HG03159 (cell line): ENCODE data around the gene NCAPD2.
"Not testable (repeated sequence)": the region's sequence is repeated elsewhere in the genome, so short reads cannot be mapped to it uniquely, and the experiment has no call there.

ENCODE experiments used
- ATAC-seq: cut with Tn5 transposase; IDR thresholded peaks from one replicate; pipeline ENCODE4 v1.9.1; 2021; ENCODE audit warnings: mild to moderate bottlenecking, moderate library complexity; ENCODE audit not compliant: unreplicated experiment

NCAPD2 gene

GRCh38 chr12:6546016-6546415, 52.1 kb downstream of the NCAPD2 start:
- no peak for ATAC-seq

GRCh38 chr12:6547566-6547965, 53.7 kb downstream of the NCAPD2 start:
- no peak for ATAC-seq

- no peak for ATAC-seq
Observed at GRCh38 chr12:6547987-6548386, 54.1 kb downstream of the NCAPD2 start.

- ATAC-seq = no peak
Observed at GRCh38 chr12:6548556-6548955, 54.7 kb downstream of the NCAPD2 start.

- no peak for ATAC-seq
Observed at GRCh38 chr12:6548966-6549683, 55.2 kb downstream of the NCAPD2 start.

GRCh38 chr12:6549684-6550151, 55.8 kb downstream of the NCAPD2 start:
- no peak for ATAC-seq

GRCh38 chr12:6550294-6551062, 56.6 kb downstream of the NCAPD2 start:
- no peak for ATAC-seq

GRCh38 chr12:6551063-6551461, 57.2 kb downstream of the NCAPD2 start:
- ATAC-seq = no peak

- no peak for ATAC-seq
Observed at GRCh38 chr12:6551496-6552139, 57.7 kb downstream of the NCAPD2 start.

- ATAC-seq = no peak
Observed at GRCh38 chr12:6552140-6552551, 58.2 kb downstream of the NCAPD2 start.

GRCh38 chr12:6553051-6553868, 59.4 kb downstream of the NCAPD2 start:
- no peak for ATAC-seq

GRCh38 chr12:6554168-6555017, 60.5 kb downstream of the NCAPD2 start:
- peak; percentile 55 for ATAC-seq

- no peak for ATAC-seq
Observed at GRCh38 chr12:6555018-6555691, 61.3 kb downstream of the NCAPD2 start.

- not testable (repeated sequence) for ATAC-seq
Observed at GRCh38 chr12:6556496-6556817, 62.6 kb downstream of the NCAPD2 start.

GRCh38 chr12:6556857-6557256, 63.0 kb downstream of the NCAPD2 start:
- ATAC-seq = no peak

- not testable (repeated sequence) for ATAC-seq
Observed at GRCh38 chr12:6558014-6558760, 64.3 kb downstream of the NCAPD2 start.

GRCh38 chr12:6559500-6559899, 65.6 kb downstream of the NCAPD2 start:
- no peak for ATAC-seq

GRCh38 chr12:6560501-6561205, 66.8 kb downstream of the NCAPD2 start:
- ATAC-seq = no peak
